GM19463 (cell line): ENCODE results near the gene NFIA.

Experiments used
- ATAC-seq: cut with Tn5 transposase; IDR thresholded peaks from one replicate; pipeline ENCODE4 v1.9.1; 2021; ENCODE audit warnings: mild to moderate bottlenecking, moderate library complexity; ENCODE audit not compliant: unreplicated experiment

The NFIA gene

DNA sequence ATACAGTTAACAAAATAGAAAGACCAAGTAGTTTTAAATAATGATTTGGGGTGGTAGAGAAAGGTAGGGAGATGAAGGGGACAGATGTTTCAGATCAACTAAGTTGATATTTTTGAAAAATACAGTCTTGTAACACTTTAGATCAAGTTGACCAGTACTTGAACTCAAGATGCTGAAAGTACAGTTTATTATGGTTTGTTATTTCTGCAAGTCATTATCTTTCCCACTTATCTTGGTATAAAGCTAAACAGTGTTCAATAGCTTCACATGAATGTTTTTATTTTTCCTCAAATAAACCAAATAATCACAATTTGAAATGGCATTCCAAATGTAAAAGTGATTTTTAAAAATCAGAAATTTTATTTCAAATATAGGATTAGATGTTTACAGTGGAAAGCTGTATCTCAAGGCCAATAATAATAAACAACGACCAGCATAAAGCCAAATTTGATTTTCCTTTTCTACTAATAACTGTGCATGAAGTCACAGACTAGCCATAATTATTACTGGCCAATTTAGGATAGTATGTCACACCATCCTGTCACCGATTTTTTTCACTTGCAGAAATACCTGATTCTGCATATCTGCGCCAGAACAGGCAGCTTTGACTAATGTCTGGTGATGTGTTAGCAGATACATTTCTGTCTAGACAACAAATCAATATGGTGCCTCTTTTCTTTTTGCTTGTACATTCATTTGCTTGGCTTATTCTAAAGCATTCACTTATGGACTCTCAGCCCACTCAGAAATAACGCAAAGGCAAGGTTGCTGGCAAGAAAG, 322.4 kb downstream of the NFIA start:
- ATAC-seq: no peak

DNA sequence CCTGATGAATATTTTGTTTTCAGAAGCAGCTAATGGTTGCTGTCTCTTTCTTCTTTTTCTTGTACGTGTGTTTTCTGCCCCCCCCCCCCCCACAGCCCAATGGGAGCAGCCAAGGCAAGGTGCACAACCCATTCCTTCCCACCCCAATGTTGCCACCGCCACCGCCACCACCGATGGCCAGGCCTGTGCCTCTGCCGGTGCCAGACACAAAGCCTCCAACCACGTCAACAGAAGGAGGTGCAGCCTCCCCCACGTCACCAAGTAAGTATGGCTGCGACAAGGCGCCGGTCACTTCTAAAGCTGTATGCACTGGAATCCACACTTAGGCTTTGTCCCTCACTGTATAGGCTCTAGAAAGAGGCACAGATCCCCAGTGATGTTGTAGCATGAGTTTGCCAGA, 324.1 kb downstream of the NFIA start:
- ATAC-seq: no peak

DNA sequence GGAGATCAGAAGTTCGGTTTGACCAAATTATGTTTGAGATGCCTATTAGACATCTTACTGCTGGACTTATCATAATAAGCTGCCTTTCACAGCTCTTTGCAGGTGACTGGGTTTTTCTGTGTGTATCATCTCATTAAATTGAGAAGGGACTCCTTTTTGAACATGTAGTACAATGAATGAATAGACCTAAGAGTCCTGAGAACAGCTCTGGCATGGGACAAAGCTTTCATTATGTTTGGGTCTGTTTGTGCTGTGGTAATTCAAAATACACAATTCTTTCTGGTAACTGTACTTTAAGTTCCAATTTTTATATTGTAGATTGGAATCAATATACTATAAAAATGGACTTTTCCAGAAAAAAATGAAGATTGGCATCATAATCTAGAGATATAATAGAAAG, 330.2 kb downstream of the NFIA start:
- ATAC-seq: no peak

GRCh38 chr1:61419196-61419595, 336.8 kb downstream of the NFIA start:
- ATAC-seq: no peak

DNA sequence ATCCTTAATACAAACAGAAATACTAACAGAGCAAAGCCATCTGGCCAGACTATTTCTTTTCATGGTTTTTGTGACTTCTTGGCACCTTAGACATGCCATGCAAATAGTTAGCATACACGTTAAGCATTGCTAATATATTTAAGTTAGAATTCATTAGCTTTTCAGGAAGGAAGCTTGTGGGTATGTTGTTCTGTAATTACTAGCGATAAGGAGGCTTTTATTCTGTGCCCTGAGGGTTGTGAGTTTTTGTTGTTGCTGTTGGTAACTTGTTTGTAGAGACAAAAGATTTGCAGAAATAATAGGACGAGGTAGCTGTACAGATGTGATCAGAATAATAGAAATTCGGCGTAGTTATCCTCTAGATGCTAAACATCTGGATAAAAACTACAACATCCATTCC, 337.3 kb downstream of the NFIA start:
- ATAC-seq: no peak

DNA sequence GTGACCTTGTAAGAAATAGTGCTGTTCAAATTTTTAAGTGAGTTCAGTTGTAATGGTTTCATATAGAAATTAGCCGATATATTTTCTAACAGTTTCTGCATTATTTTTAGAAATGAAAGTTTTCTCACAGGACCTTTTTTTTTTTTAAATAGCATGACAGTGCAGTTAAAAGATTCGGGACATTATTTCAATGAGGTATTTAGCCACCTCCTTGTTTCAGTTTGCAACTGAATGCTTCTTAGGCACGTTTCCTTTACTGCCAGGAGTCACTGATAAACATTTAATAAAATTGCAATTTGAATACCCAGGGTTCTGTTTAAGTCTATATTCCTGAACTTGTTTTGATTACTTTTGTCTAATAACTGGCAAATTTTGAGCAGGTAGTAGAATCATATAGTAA, 337.9 kb downstream of the NFIA start:
- ATAC-seq: no peak

DNA sequence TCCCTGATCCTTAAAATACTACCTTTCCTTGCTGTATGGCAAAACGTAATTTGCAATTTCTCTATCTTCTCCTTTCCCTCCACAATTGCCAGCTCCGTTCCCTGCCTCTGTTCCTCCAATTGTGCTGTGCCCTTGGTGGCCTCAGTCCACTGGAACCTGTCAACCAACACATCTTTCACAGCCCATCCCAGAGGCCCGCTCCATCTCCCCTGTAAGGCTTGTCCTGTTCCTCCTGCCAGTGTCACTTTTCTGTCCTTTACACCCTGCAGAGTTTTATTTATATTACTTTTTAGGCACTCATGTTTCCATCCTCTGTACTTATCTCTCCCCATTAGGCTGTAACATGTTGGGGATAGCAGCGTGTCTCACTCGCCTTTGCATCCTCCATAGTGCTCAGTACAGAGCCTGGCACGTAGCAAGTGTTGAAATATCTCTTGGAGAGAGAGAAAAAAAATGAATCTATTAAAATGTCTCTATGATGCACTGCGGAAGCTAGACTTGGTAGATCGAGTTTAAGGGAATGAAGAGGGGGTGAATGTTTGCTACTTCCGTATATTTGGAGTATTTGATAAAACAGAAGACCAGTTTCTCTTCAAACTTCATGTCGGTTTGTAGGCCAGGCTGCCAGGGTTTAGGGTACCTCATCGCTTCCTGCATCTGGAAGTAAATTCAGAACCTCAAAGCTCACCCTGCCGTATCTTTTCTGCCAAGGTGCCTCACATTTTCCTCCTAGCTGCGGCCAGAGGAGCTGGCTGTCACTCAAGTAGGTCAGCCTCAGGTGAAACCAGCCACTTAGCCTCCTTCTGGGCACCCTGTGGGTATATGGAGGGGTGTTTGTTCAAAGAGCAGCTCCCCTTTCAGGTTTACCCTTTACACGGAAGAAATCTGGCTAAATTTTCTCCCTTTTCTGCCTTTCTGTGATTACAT, 338.8 kb downstream of the NFIA start:
- no peak for ATAC-seq

- ATAC-seq: no peak
Observed at GRCh38 chr1:61423643-61424042, 341.3 kb downstream of the NFIA start.

GRCh38 chr1:61424382-61424781, 342.0 kb downstream of the NFIA start:
- no peak for ATAC-seq

GRCh38 chr1:61425040-61425439, 342.7 kb downstream of the NFIA start:
- ATAC-seq: no peak

DNA sequence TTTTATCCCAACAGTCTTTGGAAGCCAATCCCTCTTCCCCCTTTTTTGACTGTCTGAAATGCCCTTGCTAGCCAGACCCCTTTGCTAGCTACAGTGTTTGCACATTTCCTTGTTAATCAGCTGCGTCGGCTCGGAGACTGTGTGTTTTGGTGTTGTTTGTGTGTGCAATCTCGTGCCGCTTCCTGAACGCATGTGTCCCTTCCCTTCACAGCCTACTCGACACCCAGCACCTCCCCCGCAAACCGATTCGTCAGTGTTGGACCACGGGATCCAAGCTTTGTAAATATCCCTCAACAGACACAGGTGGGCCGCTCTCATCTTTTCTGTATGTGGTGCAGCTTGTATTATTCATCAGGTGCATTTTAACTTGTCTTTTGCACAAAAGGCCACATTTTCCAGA, 343.9 kb downstream of the NFIA start:
- ATAC-seq: no peak

GRCh38 chr1:61426885-61427284, 344.5 kb downstream of the NFIA start:
- ATAC-seq: no peak

- ATAC-seq: no peak
Observed at GRCh38 chr1:61427510-61427909, 345.1 kb downstream of the NFIA start.

DNA sequence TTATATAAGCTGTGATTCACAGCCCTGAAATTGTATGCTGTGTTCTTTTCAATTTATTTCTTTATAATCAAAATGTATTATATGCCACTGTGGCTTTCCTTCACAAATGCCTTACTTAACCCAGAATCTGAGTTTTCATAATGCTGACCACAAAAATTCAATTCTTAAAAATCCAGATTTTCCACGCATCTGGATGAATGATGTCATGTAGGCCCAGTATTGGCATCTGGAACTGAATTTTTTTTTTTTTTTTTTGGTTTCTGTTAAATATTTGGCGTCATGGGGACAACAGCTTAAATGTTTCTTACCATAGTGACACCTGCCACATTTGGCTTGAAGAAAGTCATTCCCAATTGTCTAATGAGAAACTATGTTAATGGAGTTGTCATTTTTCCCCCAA, 345.8 kb downstream of the NFIA start:
- ATAC-seq: no peak

DNA sequence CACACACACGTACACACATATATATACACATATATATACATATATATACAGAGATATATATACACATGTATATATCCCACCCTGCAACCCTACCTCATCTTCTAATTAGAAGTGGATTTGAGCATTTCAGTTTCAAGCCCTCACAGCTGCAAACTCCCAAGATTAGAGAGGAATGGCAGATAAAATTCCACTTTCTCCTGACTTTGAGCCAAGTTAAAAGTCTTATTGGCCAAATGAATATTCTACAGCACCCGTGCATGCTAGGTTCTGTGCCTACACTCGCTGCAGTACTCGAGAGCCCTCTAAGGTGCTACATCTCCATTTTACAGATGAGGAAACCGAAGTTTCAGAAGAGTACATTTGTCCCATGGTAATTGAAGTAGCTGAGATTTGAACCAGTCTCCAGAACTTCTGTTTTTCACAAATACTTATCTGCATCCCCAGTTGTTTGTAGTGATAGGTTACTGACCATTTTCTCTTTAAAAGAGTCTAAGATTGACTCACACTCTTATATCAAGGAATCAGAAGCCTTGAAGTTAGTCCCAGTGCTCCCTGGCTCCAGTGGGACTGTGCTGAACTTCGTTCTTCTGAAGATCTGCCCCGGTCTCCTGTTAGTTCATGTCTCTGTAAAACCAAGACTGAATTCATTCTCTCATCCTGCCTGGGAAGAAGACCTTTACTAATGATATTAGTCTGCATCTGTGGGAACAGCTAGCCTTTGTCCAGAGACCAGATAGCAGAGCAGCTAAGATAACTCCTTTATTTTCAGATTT, 350.4 kb downstream of the NFIA start:
- ATAC-seq: no peak

DNA sequence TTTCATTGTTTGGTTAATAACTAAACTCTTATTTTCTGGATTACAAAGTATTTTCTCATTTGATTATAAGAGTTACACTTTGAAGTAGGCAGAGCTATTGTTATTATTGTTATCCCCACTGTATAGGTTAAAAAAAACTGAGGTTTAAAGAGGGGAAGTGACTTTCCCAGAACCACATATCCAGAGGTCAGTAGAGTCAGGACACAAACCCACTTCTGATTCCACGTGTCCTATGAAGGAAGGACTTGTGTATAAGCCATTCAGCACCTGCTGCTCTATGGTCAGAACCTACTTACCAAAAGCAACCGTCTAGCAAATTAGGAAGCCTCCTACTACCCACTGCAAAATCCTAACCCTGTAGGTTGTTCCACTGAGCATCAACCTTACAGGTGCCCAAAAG, 351.3 kb downstream of the NFIA start:
- no peak for ATAC-seq

GRCh38 chr1:61434276-61434675, 351.9 kb downstream of the NFIA start:
- peak; percentile 73 for ATAC-seq

GRCh38 chr1:61435226-61435625, 352.9 kb downstream of the NFIA start:
- no peak for ATAC-seq

- ATAC-seq: peak; percentile 27
Observed at GRCh38 chr1:61436016-61436415, 353.7 kb downstream of the NFIA start.

DNA sequence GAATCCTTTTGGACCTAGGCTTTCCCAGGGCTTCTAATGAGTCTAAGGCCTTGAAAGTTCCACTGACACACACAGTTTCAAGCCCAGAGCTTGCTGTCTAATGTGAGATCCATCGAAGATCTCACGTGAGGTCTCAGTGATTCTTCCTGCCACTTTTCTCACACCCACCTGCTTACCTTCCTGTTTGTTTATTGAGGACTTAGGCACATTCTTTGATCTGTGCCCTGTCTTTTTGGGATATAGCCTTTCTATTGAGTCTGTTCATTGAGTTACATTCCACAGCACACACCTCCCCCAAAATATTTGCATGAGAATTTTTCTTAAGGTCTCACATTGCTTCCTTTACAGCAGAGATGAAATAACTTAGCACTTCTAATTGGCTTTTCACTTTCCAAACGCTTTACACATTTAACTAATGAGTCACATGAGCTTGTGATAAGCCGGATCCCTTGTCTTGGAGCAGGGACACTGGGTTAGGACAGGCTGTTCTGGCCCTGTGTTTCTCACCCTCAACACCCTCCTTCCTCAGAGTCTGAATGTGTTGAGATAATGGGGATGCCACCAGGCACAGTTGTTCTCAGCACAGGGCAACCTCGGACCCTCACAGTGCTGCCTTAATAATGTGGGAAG, 354.2 kb downstream of the NFIA start:
- no peak for ATAC-seq

DNA sequence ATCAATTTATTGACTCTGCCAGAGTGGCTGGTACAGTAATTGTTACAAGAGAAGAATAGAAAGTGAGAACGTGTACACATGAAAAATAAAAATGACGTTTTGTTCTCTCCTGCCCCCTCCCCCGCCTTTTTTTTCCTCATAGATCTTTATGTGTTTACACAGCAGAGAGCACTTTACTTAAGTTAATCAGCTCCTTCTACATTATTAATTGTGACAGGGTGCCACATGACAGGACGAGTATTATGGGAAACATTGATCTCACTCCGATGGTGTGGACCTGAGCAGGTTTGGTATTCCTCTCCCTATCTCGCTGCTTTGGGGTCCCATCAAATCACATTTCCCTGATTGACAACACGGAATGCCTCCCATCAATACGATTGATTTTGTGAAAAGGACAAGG, 356.9 kb downstream of the NFIA start:
- no peak for ATAC-seq
